Measurements from ENCODE around the gene ZNF586.
"Not testable (repeated sequence)": the region's sequence is repeated elsewhere in the genome, so short reads cannot be mapped to it uniquely, and the experiment has no call there.

ZNF586 gene

DNA sequence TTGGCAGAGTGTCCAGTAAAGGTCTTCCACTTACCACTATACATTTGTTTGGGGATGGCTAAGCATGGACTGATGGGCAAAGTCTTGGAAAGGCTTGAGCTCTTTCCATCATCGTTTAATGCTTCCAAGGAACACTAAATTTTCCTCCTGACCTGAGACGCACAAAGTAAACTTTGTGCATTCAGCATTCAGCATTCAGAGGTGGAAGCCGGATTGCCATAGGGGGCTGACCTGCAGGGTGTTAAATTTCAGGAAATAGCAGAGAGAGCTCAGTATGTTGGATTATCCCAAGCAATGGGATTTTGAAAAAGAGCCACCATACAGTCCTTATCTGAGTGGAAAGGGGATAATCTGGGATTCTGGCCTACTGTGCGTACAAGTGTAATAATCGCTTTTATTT, 31.2 kb downstream of the ZNF586 start:
- FAIRE-seq = no peak

DNA sequence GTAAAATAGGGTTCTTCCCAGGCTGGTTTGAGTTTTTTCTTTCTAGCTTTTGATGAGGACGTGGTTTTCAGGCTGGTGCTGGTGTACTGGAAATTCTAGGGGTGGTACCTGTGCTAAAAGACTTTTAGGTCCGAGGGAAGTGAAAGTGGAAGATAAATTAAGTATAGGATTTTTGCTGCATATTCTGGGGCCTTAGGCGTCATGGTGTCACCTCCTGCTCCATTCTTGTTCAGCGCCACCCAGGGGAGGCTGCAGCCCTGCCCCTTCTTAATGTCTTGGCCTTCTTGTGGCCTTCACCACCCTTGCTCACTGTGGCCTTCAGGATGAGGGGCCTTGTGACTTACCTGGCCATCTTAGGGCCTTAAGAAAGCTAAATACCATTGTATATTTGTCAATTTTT, 32.8 kb downstream of the ZNF586 start:
- no peak for FAIRE-seq

DNA sequence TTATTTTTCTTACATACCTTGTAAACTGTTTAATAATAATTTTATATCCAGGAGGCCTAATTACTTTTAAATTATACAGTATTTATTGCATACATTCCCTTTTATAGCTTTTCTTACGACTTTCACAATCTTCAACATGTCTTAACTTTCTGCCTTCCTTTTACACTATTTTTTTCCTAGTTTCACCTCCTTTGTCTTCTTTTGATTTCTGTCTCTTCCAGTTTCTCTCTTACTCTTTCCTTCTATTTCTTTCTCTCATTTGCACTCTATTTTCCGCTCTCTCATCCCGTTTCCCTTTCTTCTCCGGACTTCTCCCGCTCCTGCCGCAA, 33.8 kb downstream of the ZNF586 start:
- no peak for FAIRE-seq

DNA sequence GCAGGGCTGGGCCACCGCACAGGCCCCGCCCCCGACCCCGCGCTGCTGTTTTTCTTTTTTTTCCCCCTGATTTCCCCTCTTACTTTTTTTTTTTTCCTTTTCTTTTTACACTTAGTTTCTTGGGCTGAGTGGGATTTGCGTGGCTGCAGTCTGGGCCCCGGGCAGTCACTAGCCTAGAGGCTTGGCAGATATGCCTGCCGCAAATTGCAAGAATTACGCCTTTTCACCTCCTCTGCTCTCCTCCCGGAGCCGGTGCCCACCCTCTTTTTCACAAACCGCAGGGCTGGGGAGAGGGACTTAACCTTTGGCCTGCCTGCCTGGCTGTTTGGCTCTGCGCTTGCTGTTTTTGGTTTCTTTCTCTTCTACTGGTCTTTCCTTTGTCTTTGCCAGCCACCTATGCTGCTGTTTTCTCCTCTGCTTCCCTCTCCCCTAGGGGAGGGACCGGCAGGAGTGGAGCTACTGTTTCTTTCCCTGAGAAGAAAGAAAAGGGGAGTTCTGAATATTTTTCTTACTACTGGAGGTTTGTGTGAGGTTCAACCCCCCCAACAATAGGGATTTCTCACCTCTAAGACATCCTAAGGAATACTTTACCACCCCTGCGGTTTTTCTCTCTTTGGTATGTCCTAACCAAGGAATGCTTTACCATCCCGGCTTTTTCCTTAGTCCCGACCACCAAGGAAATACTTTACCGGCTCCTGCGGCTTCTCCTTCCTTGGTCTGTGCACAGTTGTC, 34.3 kb downstream of the ZNF586 start:
- no peak for FAIRE-seq

DNA sequence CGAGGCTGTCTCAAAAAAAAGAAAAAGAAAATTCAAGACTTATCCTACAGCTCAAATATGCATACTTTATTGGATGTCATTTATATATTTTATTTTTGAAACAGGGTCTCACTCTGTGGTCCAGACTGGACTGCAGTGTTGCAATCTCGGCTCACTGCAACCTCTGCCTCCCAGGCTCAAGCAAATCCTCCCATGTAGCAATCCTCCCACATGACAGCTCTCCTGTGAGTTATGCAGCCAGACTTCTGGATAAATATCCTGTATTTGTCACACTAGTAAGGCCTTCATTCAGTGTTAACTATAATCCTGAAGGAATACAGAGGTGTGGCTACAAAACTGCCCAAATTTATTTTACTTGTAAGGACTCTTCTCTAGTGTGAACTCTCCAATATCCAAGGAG, 38.1 kb downstream of the ZNF586 start:
- no peak for FAIRE-seq

DNA sequence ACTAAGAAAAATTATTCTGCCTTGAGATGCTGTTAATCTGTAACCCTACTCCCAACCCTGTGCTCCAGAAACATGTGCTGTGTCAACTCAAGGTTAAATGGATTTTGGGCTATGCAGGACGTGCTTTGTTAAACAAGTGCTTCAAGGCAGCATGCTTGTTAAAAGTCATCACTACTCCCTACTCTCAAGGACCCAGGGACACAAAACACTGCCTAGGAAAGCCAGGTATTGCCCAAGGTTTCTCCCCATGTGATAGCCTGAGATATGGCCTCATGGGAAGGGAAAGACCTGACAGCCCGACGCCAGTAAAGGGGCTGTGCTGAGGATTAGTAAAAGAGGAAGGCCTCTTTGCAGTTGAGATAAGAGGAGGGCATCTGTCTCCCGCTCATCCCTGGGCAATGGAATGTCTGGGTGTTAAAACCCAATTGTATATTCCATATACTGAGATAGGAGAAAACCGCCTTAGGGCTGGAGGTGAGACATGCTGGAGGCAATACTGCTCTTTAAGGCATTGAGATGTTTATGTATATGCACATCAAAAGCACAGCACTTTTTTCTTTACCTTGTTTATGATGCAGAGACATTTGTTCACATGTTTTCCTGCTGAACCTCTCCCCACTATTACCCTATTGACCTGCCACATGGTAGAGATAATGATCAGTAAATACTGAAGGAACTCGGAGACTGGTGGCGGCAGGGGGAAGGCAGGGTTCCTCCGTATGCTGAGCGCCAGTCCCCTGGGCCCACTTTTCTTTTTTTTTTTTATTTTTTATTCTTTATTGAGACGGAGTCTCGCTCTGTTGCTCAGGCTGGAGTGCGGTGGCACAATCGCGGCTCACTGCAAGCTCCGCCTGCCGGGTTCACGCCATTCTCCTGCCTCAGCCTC, 41.2 kb downstream of the ZNF586 start:
- not testable (repeated sequence) for FAIRE-seq

DNA sequence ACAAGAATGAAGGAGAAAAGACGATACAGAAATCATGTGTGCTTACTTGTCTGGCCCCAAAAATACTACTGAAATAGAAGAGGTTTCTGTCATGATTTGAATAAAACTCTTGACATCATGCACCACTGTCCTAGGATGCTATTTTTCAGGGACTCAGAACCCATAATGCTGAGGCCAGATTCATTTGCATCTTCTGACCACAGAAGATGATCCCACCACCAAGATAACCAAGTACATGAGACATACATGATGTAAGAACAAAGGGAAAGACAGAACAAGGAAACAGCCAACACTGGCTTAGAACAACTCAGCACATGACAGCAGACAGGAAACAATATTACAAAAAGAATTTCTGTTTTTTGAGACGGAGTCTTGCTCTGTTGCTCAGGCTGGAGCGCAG, 42.8 kb downstream of the ZNF586 start:
- FAIRE-seq = no peak

DNA sequence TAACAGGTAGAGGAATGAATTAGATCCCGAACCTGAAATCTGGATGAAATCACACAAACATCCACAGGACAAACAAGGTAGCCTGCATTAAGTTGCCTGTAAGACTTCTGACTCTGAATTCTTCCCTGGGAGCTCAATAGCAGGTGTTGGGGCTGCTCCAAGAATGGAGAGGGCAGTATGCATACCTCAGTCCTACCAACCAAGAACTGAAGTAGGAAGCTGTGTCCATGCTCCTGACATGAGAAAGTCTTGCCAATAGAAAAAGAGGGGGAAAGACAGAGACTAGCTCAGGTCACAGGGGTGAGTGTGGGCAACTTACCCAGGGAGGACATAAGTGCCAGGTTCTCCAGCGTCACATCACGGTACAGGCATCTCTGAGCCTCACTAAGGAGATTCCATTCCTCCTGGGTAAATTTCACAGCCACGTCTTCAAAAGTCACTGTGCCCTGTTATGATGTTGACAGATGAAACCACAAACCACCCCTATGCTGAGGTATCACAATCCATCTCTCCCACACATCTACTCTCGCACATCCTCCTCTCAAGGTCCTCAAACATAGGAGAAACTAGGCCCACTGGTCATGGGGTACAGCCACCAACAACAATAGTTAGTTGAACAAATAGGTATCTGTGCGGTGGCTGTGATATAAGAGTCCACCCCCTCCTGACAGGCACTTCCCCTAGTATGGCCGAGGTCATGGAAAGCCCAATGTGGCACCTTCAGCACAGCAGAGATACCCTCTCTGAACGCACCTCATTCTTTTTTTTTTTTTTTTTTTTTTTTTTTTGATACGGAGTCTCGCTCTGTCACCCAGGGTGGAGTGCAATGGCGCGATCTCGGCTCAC, 43.7 kb downstream of the ZNF586 start:
- FAIRE-seq = not testable (repeated sequence)

DNA sequence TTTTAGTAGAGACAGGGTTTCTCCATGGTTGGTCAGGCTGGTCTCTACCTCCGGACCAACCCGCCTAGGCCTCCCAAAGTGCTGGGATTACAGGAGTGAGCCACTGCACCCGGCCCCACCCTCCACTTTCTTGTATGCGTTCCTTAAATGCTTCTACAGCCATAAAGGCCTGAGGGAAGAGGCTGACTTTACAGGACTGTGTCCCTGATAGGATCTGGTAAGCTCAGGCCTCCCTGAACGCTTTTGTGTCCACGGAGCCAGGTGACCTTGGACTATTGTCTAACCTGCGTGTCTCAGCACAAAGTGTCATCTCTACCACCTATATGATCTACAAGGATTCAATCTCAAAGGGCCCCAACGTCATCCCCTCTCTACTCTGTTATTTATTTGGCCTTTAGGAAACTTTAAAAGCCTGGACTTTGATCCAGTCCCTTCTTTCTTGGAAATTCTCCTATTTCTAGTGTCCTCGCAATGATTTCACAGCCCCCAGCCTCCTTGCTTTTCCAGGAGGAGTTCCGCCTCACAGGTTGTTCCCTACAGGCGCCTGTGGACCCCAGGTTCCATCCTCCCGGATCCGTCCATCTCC, 44.5 kb downstream of the ZNF586 start:
- no peak for FAIRE-seq

DNA sequence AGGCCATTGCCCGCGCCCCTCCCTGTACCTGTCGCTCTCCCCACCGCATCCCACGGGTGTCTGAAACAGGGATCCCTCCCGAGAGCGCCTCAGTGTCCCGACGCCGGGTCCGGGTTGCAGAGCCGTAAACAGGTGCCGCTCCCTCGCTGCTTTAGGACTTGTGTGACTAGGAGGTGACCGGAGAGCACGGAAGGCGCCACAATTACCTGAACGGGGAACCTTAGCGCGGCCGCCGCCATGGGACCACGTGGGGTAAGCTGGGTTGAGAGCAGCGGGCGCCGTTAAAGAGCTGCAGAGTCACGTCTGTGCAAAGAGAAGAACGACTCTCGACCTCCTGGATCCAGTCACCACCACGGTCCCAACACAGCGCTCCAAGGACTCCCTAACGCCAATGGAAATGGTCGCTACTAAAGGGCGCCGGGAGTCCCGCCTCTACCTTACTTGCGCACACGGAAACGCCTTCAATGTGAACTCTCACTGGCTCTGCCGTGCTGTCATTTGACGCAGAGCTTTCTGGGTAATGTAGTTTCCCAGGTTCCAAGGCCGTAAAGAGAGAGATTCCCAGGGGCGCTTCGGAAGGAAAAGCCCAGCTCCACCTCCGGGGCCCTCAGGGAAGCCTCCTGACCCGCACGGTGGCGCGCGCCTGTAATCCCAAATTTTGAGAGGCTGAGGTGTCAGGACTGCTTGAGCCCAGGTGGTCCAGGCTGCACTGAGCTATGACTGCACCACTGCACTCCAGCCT, 45.2 kb downstream of the ZNF586 start, which contains the start of gene ZNF552:
TSS of gene ZNF552 (minus strand) at position 409 of the 742 bp plus-strand sequence. CDS start at position 239, 170 bp downstream.
- FAIRE-seq = peak; percentile 43

DNA sequence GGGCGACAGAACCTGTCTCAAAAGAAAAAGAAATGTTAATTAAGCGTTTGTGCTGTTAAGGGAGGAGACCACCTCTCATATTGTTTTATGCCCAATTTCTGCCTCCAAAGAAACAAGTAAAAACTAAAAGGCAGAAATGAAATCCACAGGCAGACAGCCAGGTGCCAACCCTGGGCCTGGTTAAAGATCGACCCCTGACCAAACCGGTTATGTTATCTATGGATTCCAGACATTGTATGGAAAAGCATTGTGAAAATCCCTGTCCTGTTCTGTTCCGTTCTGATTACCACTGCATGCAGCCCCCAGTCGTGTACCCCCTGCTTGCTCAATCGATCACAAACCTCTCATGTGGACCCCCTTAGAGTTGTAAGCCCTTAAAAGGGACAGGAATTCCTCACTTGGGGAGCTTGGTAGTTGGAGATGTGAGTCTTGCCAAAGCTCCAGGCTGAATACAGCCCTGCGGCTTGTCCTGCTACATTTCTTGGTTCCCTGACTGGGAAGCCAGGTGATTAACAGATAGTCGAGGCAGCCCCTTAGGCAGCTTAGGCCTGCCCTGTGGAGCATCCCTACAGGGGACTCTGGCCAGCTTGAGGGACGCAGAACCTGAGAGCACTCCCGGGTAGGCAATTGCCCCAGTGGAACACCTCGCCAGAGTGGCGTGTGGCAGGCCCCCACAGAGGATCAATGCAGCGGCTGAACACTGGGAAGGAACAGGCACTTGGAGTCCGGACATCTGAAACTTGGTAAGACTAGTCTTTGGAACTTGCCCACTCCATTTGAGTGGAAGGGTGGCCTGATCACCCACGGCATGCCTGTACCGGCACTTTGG, 46.0 kb downstream of the ZNF586 start:
- no peak for FAIRE-seq

DNA sequence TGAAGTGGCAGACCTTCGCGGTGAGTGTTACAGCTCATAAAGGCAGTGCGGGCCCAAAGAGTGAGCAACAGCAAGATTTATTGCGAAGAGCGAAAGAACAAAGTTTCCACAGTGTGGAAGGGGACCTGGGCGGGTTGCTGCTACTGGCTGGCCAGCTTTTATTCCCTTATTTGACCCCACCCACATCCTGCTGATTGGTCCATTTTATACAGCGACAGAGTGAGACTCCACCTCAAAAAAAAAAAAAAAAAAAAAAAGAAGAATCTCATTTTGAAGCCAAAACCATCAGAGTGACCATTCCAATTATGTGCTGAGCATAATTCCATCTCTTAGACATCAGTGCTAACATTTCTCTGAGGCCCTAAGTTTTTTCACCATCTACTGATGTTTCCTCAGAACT, 47.2 kb downstream of the ZNF586 start:
- FAIRE-seq = no peak

DNA sequence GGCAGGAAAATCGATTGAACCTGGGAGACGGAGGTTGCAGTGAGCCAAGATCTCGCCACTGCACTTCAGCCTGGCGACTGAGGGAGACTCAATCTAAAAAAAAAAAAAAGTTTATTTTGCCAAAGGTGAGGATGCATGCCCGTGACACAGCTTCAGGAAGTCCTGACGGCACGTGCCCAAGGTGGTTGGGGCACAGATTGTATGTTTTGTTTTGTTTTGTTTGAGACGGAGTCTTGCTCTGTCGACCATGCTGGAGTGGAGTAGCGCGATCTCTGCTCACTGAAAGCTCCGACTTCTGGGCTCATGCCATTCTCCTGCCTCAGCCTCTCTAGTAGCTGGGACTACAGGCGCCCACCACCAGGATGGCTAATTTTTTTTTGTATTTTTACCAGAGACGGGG, 48.5 kb downstream of the ZNF586 start:
- FAIRE-seq = no peak

DNA sequence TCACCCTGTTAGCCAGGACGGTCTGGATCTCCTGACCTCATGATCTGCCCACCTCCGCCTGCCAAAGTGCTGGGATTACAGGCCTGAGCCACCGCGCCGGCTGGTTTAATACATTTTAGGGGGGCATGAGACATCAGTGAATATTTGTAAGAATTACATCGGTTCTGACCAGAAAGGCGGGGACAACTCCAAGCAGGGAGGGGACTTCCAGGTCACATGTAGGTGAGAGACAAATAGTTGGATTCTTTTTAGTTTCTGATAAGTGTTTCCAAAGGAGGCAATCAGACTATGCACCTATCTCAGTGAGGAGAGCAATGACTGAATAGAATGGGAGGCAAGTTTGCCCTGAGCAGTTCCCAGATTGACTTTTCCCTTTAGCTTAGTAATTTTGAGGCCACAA, 48.9 kb downstream of the ZNF586 start:
- no peak for FAIRE-seq

DNA sequence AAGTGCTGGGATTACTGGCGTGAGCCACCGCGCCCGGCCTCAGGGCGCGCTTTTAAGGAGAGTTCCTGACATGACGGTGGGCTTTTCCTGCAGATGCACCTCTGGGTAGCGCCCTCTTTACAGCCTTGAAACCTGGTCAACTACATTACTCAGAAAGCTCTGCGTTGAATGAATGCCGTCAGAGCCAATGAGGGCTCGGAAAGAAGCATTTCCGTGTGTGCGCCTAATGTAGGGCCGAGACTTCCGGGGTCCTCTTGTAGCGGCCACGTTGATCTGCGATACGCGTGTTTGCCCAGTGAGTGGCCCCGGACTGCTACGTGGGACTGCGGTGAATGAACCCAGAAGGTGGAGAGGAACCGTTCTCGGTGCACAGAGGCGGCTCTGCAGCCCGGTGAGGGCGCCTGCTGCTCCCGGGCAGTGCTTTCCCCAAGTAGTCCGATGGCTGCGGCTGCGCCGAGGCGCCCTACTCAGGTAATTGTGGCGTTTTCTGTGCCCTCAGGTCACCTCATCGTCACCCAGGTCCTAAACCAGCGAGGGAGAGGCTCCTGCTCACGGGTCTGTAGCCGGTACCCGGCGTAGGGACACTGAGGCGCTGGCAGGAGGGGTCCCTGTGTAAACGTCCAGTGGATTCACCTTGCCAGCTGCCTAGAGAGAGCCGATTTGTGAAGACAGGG, 50.1 kb downstream of the ZNF586 start:
- FAIRE-seq = no peak

DNA sequence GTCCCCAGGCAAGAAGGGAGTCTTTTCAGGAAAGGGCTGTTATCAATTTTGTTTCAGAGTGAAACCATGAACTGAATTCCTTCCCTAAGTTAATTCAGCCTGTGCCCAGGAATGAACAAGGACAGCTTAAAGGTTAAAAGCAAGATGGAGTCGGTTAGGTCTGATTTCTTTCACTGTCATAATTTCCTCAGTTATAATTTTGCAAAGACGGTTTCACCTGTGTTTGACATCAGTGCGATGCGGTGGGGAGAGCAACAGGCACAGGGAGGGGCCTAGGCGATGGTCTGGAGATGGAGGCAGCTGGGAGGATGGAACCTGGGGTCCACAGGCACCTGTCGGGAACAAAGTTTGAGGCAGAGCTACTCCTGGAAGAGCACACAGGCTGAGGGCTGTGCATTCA, 51.1 kb downstream of the ZNF586 start:
- no peak for FAIRE-seq

DNA sequence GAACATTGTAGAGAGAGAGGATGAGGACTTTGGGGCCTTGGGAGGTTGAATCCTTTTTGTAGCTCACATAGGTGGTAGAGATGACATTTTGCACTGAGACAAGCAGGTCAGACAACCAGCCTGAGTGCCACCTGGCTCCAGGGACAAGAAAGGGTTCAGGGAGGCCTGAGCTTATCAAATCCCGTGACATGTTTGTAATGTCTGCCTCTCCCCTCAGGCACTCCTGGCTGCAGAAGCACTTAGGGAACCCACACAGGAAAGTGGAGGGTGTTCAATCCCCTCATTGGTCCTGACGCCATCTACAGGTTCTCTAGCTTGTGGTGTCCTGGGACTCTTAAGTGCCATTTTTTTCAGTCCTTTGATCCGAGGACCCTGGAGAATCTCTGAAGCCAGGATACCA, 51.6 kb downstream of the ZNF586 start:
- FAIRE-seq = not testable (repeated sequence)

DNA sequence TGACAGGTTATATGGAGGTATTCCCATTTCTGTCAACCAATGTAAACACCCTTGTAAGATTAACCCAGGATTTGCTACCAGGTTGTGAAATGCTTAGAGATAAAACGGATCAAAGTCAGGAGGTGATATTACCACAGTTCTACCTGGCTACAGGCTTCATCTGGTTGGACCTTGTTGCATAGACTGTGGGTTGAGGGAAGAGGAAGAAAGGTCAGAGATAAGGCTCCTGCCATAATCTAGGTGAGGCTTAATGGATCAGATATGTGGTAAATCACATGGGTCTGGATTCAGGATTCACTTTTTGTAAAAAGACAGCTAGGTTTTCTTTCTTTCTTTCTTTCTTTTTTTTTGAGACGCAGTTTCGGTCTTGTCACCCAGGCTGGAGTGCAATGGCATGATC, 52.0 kb downstream of the ZNF586 start:
- not testable (repeated sequence) for FAIRE-seq

DNA sequence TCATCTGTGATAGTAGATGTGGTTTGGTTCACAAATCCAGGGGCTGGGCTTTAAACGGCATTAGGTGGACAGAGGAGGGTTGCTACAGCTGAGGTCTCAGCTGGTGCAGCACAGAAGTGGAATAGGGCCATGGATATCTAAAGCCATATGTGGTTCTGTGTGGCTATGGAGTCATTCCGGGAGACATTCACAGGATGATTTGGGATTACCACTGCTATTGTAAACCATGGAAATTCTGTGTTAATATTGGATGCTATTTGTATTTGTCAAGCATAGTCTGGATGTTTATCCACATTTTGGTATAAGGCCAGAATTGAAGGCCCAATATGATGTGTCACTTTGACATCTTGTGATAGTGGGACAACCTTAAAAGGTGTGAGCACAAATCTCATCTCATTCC, 53.7 kb downstream of the ZNF586 start:
- not testable (repeated sequence) for FAIRE-seq

DNA sequence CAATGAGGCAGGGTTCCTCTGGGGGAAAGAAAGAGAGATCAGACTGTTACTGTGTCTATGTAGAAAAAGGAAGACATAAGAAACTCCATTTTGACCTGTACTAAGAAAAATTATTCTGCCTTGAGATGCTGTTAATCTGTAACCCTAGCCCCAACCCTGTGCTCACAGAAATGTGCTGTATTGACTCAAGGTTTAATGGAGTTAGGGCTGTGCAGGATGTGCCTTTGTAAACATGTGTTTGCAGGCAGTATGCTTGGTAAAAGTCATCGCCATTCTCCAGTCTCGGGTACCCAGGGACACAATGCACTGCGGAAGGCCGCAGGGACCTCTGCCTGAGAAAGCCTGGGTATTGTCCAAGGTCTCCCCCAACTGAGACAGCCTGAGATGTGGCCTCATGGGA, 54.1 kb downstream of the ZNF586 start:
- FAIRE-seq = not testable (repeated sequence)

DNA sequence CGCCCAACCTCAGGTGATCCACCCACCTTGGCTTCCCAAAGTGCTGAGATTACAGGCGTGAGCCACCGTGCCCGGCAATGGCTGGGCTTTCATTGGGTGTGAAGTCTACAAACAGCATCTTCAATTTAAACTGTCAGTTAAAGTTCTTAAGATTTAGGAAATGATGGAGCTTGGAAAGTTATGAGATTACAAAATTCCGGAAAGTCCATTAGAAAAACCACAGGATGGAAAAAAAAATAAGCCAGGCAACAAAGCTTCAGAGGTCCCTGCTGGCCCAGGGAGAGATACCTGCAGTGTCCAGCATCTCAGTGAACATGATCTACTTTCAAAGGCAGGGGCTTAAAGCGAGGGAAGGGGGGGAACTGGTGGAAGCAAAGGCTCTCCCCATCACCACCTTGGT, 56.0 kb downstream of the ZNF586 start:
- FAIRE-seq = no peak
